Spleen (tissue), 11 donors: Measurements from ENCODE around the gene MTERF1. TPM values are rescaled to one million over a fixed set of nuclear protein-coding genes. Genes with fewer than 3 reads are reported as not detected.
"Not testable (repeated sequence)": the region's sequence is repeated elsewhere in the genome, so short reads cannot be mapped to it uniquely, and the experiment has no call there.

Source experiments
- DNase-seq: peaks from one replicate; pipeline ENCODE4 v3.0.0-alpha.2; 2020
- H3K27ac ChIP-seq, 8 donors: fragments of 200-600 bp; sonication (generic) in 7 of 8; 1 replicate in 4 of 8; 2 replicates in 4 of 8; pipeline versions ENCODE4 v1.5.0 to v1.8.0; 2016 to 2021; ENCODE audit warnings: inconsistent platforms in 4 of 8, mild to moderate bottlenecking in 4 of 8, moderate library complexity in 1 of 8
- H3K27me3 ChIP-seq, 7 donors: fragments of 200-600 bp; sonication (generic) in 6 of 7; replicated peaks in 1 of 7; 1 replicate in 4 of 7; 2 replicates in 3 of 7; pipeline versions ENCODE4 v1.5.0 to v1.8.0; 2016 to 2021; ENCODE audit warnings: inconsistent platforms in 3 of 7, mild to moderate bottlenecking in 1 of 7
- H3K36me3 ChIP-seq, 6 donors: fragments of 200-600 bp; sonication (generic) in 5 of 6; 1 replicate in 4 of 6; 2 replicates in 2 of 6; pipeline versions ENCODE4 v1.5.0 to v1.8.0; 2016 to 2021; ENCODE audit warnings: inconsistent platforms in 2 of 6
- H3K4me1 ChIP-seq, 6 donors: fragments of 200-600 bp; sonication (generic) in 5 of 6; 1 replicate in 3 of 6; 2 replicates in 3 of 6; pipeline versions ENCODE4 v1.5.0 to v1.8.0; 2016 to 2021; ENCODE audit warnings: inconsistent platforms in 3 of 6
- H3K4me3 ChIP-seq, 8 donors: fragments of 200-600 bp; sonication (generic) in 7 of 8; 1 replicate in 4 of 8; 2 replicates in 4 of 8; pipeline versions ENCODE4 v1.5.0 to v1.8.0; 2016 to 2021; ENCODE audit warnings: inconsistent platforms in 4 of 8, mild to moderate bottlenecking in 4 of 8, moderate library complexity in 2 of 8
- H3K9me3 ChIP-seq, 8 donors: fragments of 200-600 bp; sonication (generic) in 7 of 8; 1 replicate in 4 of 8; 2 replicates in 4 of 8; pipeline versions ENCODE4 v1.5.0 to v1.8.0; 2016 to 2021; ENCODE audit warnings: inconsistent platforms in 4 of 8
- CTCF ChIP-seq, 11 experiments: fragments of 200-600 bp in 7 of 11; fragments of 450-650 bp in 4 of 11; sonication (generic) in 4 of 11; IDR thresholded peaks in 8 of 11; conservative IDR thresholded peaks in 3 of 11; 1 replicate in 7 of 11; 2 replicates in 4 of 11; pipeline versions ENCODE4 v1.4.0 to v1.8.0; 2016 to 2021; ENCODE audit warnings: antibody characterized with exemption in 11 of 11, inconsistent platforms in 4 of 11, mild to moderate bottlenecking in 1 of 11
- POLR2A ChIP-seq, 3 donors: fragments of 450-650 bp; IDR thresholded peaks; one replicate each; pipeline ENCODE4 v1.5.1; 2017; ENCODE audit warnings: antibody characterized with exemption in 3 of 3, mild to moderate bottlenecking in 1 of 3
- POLR2AphosphoS5 ChIP-seq, 3 donors: sonication (generic); formaldehyde crosslinking; IDR thresholded peaks; one replicate each; pipeline ENCODE4 v1.5.1; 2017; ENCODE audit warnings: antibody characterized with exemption in 3 of 3
- WGBS, 5 donors: extraction: QIAGEN DNeasy Blood & Tissue Kit in 3 of 5; methylation state at CpG; one replicate each; pipeline versions ENCODE4 v1.1.5 to v1.1.7; 2013 to 2018; 5-methylcytosine and 5-hydroxymethylcytosine counted together
- intact Hi-C: fragments of 100-400 bp; cut with DNase I; formaldehyde crosslinking; loops from one replicate; pipeline ENCODE4 v1.15.0; 2023; ENCODE audit warnings: low total_unique reads
- polyA plus RNA-seq, 3 donors: library from polyadenylated mRNA; stranded (reverse); fragments of 200-250 nt; gene quantifications; one replicate each; pipeline ENCODE4 v1.2.1, GENCODE V29; 2013
- total RNA-seq, 7 donors: library from RNA; depleted of rRNA in 3 of 7; stranded (reverse); fragments of >200 nt in 3 of 7; fragmentation: NEBNext Ultra II Directional in 4 of 7; extraction: Animal tissue kit (Norgen Biotek cat#: 25700) in 4 of 7; gene quantifications; one replicate each; pipeline versions ENCODE4 v1.1.0 to v1.2.1, GENCODE V29; 2016 to 2021
- donor health status: healthy with polysubstance abuse.
- donor health status: DM: no; HTN: no; CAD: no; lungs with moderate emphysema.
- donor health status: DM: no; HTN: no; CAD: no.
- donor health status: Bipolar disorder and iron deficiency.
- donor health status: healthy.
- donor health status: DM: no; HTN: no; CAD: no.
- donor health status: DM: yes; HTN: yes; CAD: no.

The MTERF1 gene
- total and polyA plus RNA-seq, 10 donors, result 11.6 to 20.1 (median 14.7) TPM

GRCh38 chr7:91899563-91899962 is 19.1 kb upstream of the MTERF1 start:
- no peaks in the 10 kb centered on the region for H3K27me3 ChIP-seq

GRCh38 chr7:91898240-91898992 is 17.9 kb upstream of the MTERF1 start:
- WGBS, 5 donors, result 81 to 90% (median 83%) methylated on average over 10 of the region's 10 CpGs
- TF ChIP-seq CTCF (IDR thresholded peaks at IDR 0.05 in 8 of 11, conservative IDR thresholded peaks at IDR 0.05 in 3 of 11) (no peak), POLR2A (IDR thresholded peaks at IDR 0.05) (no peak), POLR2AphosphoS5 (IDR thresholded peaks at IDR 0.05) (no peak)
- no peak overlapping the region for H3K27ac ChIP-seq
- no peaks in the 10 kb centered on the region for H3K4me1 ChIP-seq
- no peaks in the 10 kb centered on the region for H3K9me3 ChIP-seq
- no peak overlapping the region for H3K4me3 ChIP-seq
- intact Hi-C loops, result no loop called here
- no peaks in the 10 kb centered on the region for H3K36me3 ChIP-seq
- no peak for DNase-seq
- peaks cover 0 to 6% (median 0%) of the 10 kb centered on the region in 7 donors for H3K27me3 ChIP-seq

More at GRCh38 chr7:91899563-91899962, 19.1 kb upstream of the MTERF1 start:
- intact Hi-C loops, result no loop called here
- no peaks in the 10 kb centered on the region for H3K9me3 ChIP-seq
- 85 to 94% (median 87%) methylated on average over 1 of the region's 1 CpG for WGBS, 5 donors
- no peak overlapping the region for H3K4me3 ChIP-seq
- no peak overlapping the region for H3K27ac ChIP-seq
- H3K36me3 ChIP-seq, result no peaks in the 10 kb centered on the region
- TF ChIP-seq POLR2A (IDR thresholded peaks at IDR 0.05) (no peak), CTCF (IDR thresholded peaks at IDR 0.05 in 8 of 11, conservative IDR thresholded peaks at IDR 0.05 in 3 of 11) (no peak), POLR2AphosphoS5 (IDR thresholded peaks at IDR 0.05) (no peak)
- no peak for DNase-seq
- H3K4me1 ChIP-seq, result no peaks in the 10 kb centered on the region

GRCh38 chr7:91894781-91895480 is 14.4 kb upstream of the MTERF1 start:
- intact Hi-C loops, result no loop called here
- Histone ChIP-seq H3K36me3 (no peaks in the 10 kb centered on the region), H3K9me3 (no peaks in the 10 kb centered on the region), H3K4me1 (no peaks in the 10 kb centered on the region), H3K27ac (no peak overlapping the region), H3K4me3 (no peak overlapping the region), H3K27me3 (peaks cover 0 to 6% (median 0%) of the 10 kb centered on the region in 7 donors)
- TF ChIP-seq POLR2AphosphoS5 (IDR thresholded peaks at IDR 0.05) (no peak), CTCF (IDR thresholded peaks at IDR 0.05 in 8 of 11, conservative IDR thresholded peaks at IDR 0.05 in 3 of 11) (no peak), POLR2A (IDR thresholded peaks at IDR 0.05) (no peak)
- WGBS, 5 donors, result 63 to 86% (median 66%) methylated on average over 1 of the region's 1 CpG
- no peak for DNase-seq

GRCh38 chr7:91893699-91894098 is 13.2 kb upstream of the MTERF1 start:
- 86 to 94% (median 91%) methylated on average over 5 of the region's 5 CpGs for WGBS, 5 donors
- H3K9me3 ChIP-seq, intact Hi-C loops, H3K4me1 ChIP-seq, H3K4me3 ChIP-seq, H3K27me3 ChIP-seq, DNase-seq, H3K36me3 ChIP-seq, H3K27ac ChIP-seq: not testable (repeated sequence)
